OCI-LY3 (cell line): ENCODE data around the gene MED25.

ENCODE experiments used
- CTCF ChIP-seq: fragments of 200-600, 300-600 bp; sonication (generic); IDR thresholded peaks from 2 replicates; pipeline ENCODE4 v1.5.1; 2014; ENCODE audit warnings: antibody characterized with exemption, low read length, low read depth
- EZH2phosphoT487 ChIP-seq: fragments of 200-600 bp; shearing (Covaris generic); IDR thresholded peaks from 2 replicates; pipeline ENCODE4 v1.6.1; 2018; ENCODE audit warnings: antibody characterized with exemption, mixed run types, low read depth

GRCh38 chr19:49860336-49861102 is 42.4 kb downstream of the MED25 start:
- TF ChIP-seq CTCF, result no peak
- no peak for TF ChIP-seq EZH2phosphoT487
